Aorta (tissue), 5 donors: ENCODE measurements around the gene PXMP4. TPM values are rescaled to one million over a fixed set of nuclear protein-coding genes. Genes with fewer than 3 reads are reported as not detected.
"Not testable (repeated sequence)": the region's sequence is repeated elsewhere in the genome, so short reads cannot be mapped to it uniquely, and the experiment has no call there.

Experiments
- ATAC-seq: fragments of 200-7000 bp; cut with Tn5 transposase; one replicate; pipeline ENCODE4 v1.9.1; 2022; ENCODE audit warnings: moderate library complexity; ENCODE audit not compliant: low FRiP score
- DNase-seq, 2 donors: peaks; one replicate each; pipeline ENCODE4 v3.0.0-alpha.2; 2020
- H3K27ac ChIP-seq, 2 donors: one replicate each; pipeline ENCODE4 v1.5.1; 2013; ENCODE audit warnings: low read length in 2 of 2, mild to moderate bottlenecking in 2 of 2, moderate library complexity in 2 of 2, control low read depth in 1 of 2, inconsistent platforms in 1 of 2, low read depth in 1 of 2
- H3K27me3 ChIP-seq, 2 donors: one replicate each; pipeline ENCODE4 v1.6.1; 2013; ENCODE audit warnings: control low read depth in 1 of 2, low read length in 1 of 2, mild to moderate bottlenecking in 1 of 2, moderate library complexity in 1 of 2; ENCODE audit not compliant: insufficient read depth in 2 of 2, control insufficient read depth in 1 of 2
- H3K36me3 ChIP-seq, 2 donors: one replicate each; pipeline ENCODE4 v1.6.1; 2013; ENCODE audit warnings: control low read depth in 1 of 2, low read length in 1 of 2, mild to moderate bottlenecking in 1 of 2; ENCODE audit not compliant: insufficient read depth in 2 of 2, control insufficient read depth in 1 of 2
- H3K4me1 ChIP-seq, 2 donors: one replicate each; pipeline ENCODE4 v1.6.1; 2013; ENCODE audit warnings: low read length in 2 of 2, control low read depth in 1 of 2, mild to moderate bottlenecking in 1 of 2, moderate library complexity in 1 of 2; ENCODE audit not compliant: insufficient read depth in 2 of 2, control insufficient read depth in 1 of 2
- H3K4me3 ChIP-seq, 2 donors: one replicate each; pipeline ENCODE4 v1.5.1; 2013; ENCODE audit warnings: low read length in 2 of 2, control low read depth in 1 of 2, mild to moderate bottlenecking in 1 of 2
- H3K9me3 ChIP-seq: one replicate; pipeline ENCODE4 v1.6.1; 2013; ENCODE audit warnings: mild to moderate bottlenecking, low read length; ENCODE audit not compliant: control insufficient read depth
- WGBS, 2 donors: extraction: QIAGEN DNeasy Blood & Tissue Kit; methylation state at CpG; one replicate each; pipeline ENCODE4 v1.1.7; 2013; 5-methylcytosine and 5-hydroxymethylcytosine counted together
- intact Hi-C, 2 donors: fragments of 100-400 bp; cut with DNase I; formaldehyde crosslinking; loops; one replicate each; pipeline versions ENCODE4 v1.14.2 to v1.15.0; 2022
- polyA plus RNA-seq, 2 donors: library from polyadenylated mRNA; stranded (reverse); fragments of 200-250 nt; gene quantifications; one replicate each; pipeline ENCODE4 v1.2.3, GENCODE V29; 2013
- total RNA-seq, 2 donors: library from RNA; stranded (reverse); fragmentation: NEBNext Ultra II Directional; extraction: Animal tissue kit (Norgen Biotek cat#: 25700); gene quantifications; one replicate each; pipeline ENCODE4 v1.2.1, GENCODE V29; 2021
- donor health status: healthy with polysubstance abuse.
- donor health status: Bipolar disorder and iron deficiency.
- donor health status: DM: no; HTN: no; CAD: no.
- donor health status: DM: no; HTN: no; CAD: no.
- donor health status: DM: yes; HTN: yes; CAD: no.

PXMP4 gene
- total and polyA plus RNA-seq, 4 donors, result 1.5 to 7.5 (median 4.7) TPM

DNA sequence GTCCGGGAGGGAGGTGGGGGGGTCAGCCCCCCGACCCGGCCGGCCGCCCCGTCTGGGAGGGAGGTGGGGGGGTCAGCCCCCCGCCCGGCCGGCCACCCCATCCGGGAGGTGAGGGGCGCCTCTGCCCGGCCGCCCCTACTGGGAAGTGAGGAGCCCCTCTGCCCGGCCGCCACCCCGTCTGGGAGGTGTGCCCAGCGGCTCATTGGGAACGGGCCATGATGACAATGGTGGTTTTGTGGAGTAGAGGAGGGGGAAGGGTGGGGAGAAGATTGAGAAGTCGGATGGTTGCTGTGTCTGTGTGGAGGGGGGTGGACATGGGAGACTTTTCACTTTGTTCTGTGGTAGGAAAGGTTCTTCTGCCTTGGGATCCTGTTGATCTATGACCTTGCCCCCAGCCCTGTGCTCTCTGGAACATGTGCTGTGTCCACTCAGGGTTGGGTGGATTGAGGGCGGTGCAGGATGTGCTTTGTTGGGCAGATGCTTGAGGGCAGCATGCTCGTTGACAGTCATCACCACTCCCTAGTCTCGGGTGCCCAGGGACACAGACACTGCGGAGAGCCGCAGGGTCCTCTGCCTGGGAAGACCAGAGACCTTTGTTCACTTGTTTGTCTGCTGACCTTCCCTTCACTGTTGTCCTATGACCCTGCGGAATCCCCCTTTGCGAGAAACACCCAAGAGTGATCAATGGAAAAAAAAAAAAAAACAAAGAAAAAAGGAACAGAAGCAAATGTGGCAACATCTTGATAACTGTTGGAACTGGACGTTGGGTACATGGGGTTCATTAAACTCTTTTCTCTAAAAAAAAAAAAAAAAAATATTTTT is 18.3 kb downstream of the PXMP4 start:
- Histone ChIP-seq H3K4me1 (peaks cover 0 to 2% of the 10 kb centered on the region in 2 donors), H3K27ac (no peak overlapping the region), H3K4me3 (no peak overlapping the region), H3K27me3 (no peaks in the 10 kb centered on the region), H3K36me3 (no peaks in the 10 kb centered on the region), H3K9me3 (no peaks in the 10 kb centered on the region)
- intact Hi-C loops, result no loop called here
- ATAC-seq (no peak), DNase-seq (no peak)
- WGBS, 2 donors, result 86 to 90% methylated on average over 16 to 27 of the region's 27 CpGs

DNA sequence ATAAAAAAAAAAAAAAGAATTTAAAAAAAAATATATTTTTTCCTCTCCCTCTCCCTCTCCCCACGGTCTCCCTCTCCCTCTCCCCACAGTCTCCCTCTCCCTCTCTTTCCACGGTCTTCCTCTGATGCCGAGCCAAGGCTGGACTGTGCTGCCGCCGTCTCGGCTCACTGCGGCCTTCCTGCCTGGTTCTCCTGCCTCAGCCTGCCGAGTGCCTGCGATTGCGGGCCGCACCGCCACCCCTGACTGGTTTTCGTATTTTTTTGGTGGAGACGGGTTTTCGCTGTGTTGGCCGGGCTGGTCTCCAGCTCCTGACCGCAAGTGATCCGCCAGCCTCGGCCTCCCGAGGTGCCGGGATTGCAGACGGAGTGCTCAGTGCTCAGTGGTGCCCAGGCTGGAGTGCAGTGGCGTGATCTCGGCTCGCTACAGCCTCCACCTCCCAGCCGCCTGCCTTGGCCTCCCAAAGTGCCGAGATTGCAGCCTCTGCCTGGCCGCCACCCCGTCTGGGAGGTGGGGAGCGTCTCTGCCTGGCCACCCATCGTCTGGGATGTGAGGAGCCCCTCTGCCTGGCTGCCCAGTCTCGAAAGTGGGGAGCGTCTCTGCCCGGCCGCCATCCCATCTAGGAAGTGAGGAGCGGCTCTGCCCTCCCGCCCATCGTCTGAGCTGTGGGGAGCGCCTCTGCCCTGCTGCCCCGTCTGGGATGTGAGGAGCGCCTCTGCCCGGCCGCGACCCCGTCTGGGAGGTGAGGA is 19.2 kb downstream of the PXMP4 start:
- H3K36me3 ChIP-seq, intact Hi-C loops, H3K27ac ChIP-seq, H3K9me3 ChIP-seq, DNase-seq, H3K27me3 ChIP-seq, ATAC-seq, H3K4me1 ChIP-seq, H3K4me3 ChIP-seq: not testable (repeated sequence)
- WGBS, 2 donors, result 94 to 95% methylated on average over 42 to 45 of the region's 45 CpGs

DNA sequence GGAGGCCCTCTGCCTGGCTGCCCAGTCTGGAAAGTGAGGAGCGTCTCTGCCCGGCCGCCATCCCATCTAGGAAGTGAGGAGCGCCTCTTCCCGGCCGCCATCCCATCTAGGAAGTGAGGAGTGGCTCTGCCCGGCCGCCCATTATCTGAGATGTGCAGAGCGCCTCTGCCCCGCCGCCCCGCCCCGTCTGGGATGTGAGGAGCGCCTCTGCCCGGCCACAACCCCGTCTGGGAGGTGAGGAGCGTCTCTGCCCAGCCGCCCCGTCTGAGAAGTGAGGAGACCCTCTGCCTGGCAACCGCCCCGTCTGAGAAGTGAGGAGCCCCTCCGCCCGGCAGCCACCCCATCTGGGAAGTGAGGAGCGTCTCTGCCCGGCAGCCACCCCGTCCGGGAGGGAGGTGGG is 21.1 kb downstream of the PXMP4 start:
- H3K9me3 ChIP-seq, DNase-seq, H3K4me1 ChIP-seq, H3K27ac ChIP-seq, H3K4me3 ChIP-seq, intact Hi-C loops, ATAC-seq, H3K27me3 ChIP-seq, H3K36me3 ChIP-seq: not testable (repeated sequence)
- 91 to 92% methylated on average over 17 to 21 of the region's 27 CpGs for WGBS, 2 donors

DNA sequence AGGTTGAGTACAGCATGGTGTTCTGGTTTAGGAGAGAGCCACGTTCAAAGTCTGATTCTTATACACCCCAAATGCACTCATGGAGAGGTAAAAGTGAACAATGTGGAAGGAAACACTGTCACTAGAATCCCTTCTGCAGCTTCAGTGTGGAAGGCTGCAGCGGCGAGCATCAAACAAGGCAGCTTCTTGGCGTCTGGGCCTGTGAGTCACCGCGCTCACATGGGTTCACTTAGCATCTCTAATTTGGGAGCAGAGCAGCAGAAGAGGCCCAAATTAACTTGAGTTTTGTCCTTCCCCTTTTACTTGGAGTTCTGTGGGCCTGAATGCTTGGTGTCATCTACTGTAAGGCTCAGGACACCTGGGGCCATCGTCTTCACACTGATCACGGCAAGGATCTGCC is 23.0 kb downstream of the PXMP4 start:
- Histone ChIP-seq H3K9me3 (no peaks in the 10 kb centered on the region), H3K4me3 (no peak overlapping the region), H3K4me1 (peaks cover 0 to 2% of the 10 kb centered on the region in 2 donors), H3K36me3 (no peaks in the 10 kb centered on the region), H3K27me3 (no peaks in the 10 kb centered on the region), H3K27ac (no peak overlapping the region)
- ATAC-seq (peak; percentile 84), DNase-seq (peak; percentile 86 to 87)
- 26 to 35% methylated on average over 8 of the region's 8 CpGs for WGBS, 2 donors
- intact Hi-C loops, result no loop called here

DNA sequence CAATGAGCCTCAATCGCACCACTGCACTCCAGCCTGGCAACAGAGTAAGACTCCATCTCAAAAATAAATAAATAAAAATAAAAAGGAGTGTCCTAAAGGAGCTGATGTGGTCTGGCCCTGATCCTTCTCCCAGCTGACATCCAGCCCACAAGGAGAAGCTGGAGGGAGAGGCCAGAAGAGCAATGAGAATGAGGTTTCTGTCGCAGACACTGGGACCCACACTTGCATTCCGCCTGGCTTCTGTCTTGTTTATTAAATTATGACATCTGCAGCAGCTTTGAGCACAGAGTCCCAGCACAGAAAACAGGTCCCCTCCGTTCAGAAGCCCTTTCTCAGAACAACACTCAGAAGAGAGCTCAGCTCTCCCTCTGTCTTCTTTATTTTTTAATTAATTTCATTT is 23.7 kb downstream of the PXMP4 start:
- no peak for DNase-seq
- no peak overlapping the region for H3K4me3 ChIP-seq
- no peaks in the 10 kb centered on the region for H3K36me3 ChIP-seq
- H3K27ac ChIP-seq, result no peak overlapping the region
- no peaks in the 10 kb centered on the region for H3K9me3 ChIP-seq
- H3K27me3 ChIP-seq, result no peaks in the 10 kb centered on the region
- no peak for ATAC-seq
- peaks cover 0 to 2% of the 10 kb centered on the region in 2 donors for H3K4me1 ChIP-seq
- intact Hi-C loops, result no loop called here
- 91 to 92% methylated on average over 4 of the region's 4 CpGs for WGBS, 2 donors

DNA sequence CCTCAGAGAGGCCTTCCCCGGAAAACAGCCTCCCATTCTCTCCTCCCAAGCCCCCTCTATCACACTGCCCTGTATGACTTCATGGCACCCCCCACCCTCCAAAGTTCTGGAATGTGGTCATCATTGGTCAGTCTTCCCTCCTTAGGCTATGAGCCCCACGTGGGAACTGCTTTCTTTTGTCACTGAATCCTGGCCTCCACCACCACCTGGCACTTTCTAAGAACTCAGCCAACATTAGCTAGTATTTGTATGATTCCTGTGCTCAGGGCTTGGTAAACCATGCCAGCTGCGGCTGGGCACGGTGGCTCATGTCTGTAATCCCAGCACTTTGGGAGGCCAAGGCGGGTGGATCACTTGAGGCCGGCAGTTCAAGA is 25.5 kb downstream of the PXMP4 start:
- WGBS, 2 donors, result 11 to 15% methylated on average over 6 of the region's 6 CpGs
- H3K9me3 ChIP-seq, result no peaks in the 10 kb centered on the region
- no peak overlapping the region for H3K4me3 ChIP-seq
- peak overlapping the region in 1 of 2 donors; percentile 73 for H3K27ac ChIP-seq
- no peaks in the 10 kb centered on the region for H3K36me3 ChIP-seq
- H3K27me3 ChIP-seq, result no peaks in the 10 kb centered on the region
- DNase-seq (no peak), ATAC-seq (no peak)
- intact Hi-C loops, result no loop called here
- H3K4me1 ChIP-seq, result peaks cover 0 to 2% of the 10 kb centered on the region in 2 donors

DNA sequence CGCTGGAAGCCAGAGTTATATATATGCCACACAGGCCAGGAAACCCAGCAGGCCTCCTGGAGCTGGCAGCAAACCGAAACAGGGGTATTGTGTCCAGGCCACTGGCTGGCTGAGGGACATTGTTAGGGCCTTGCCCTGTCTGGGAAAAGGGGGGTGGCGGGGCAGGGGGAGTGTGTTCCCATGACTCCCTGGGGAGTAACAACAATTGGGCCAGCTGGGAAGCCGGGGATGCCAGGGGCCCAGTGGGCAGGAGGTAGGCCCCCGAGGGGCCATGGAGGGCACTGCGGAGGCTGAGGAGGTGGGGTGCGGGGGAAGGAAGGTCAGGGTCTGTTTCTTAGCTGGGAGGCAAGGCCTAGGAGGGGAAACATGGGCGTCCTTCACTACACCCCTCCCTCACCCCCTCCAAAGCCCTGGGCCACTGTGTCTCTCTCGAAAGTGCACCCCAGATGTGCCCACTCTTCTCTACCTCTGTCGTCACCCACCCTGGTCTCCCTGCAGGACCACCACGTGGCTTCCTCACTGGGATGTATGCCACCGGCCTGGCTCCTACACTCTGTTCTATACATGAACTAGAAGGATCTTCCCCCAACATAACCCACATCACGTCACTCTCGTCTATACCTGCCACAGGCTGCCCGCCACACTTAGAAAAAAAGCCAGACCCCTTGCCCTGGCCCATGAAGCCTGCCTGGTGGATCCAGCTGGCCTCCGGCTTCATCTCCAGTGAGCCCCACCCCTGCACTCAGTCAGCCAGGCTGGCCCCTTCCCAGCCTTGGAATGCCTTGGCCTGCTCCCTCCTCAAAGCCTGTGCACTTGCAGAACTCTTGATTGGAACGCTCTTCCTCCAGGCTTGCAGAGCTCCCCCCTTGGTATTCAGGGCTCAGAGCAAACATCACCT is 26.1 kb downstream of the PXMP4 start:
- DNase-seq, result peak in 1 of 2 donors; percentile 76
- ATAC-seq, result peak; percentile 79
- WGBS, 2 donors, result 14 to 22% methylated on average over 17 of the region's 17 CpGs
- Histone ChIP-seq H3K4me1 (peaks cover 0 to 2% of the 10 kb centered on the region in 2 donors), H3K27me3 (no peaks in the 10 kb centered on the region), H3K4me3 (no peak overlapping the region), H3K27ac (peak overlapping the region; percentile 32 to 73), H3K9me3 (no peaks in the 10 kb centered on the region), H3K36me3 (no peaks in the 10 kb centered on the region)
- intact Hi-C loops, result no loop called here

DNA sequence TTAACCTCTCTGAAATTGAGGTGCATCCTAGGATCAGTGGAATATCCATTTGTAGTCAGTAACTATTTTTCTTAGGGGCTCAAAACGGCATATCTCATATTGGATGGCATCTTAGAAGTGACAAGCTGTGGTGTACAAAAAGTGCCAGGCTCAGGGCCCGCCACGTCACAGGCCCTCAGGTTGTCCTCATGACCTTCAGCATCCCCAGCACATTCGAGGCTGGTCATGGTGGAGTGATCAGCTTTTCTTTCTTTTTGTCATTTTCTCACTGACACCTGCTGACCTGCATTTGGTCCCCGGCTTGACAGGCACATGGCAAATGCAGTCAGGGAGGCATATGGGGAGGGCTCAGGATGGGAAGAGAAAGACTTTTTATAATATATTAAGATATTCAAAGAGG is 26.8 kb downstream of the PXMP4 start:
- H3K9me3 ChIP-seq, result no peaks in the 10 kb centered on the region
- DNase-seq, result no peak
- 47 to 49% methylated on average over 5 of the region's 5 CpGs for WGBS, 2 donors
- H3K27me3 ChIP-seq, result no peaks in the 10 kb centered on the region
- H3K27ac ChIP-seq, result no peak overlapping the region
- no peaks in the 10 kb centered on the region for H3K36me3 ChIP-seq
- intact Hi-C loops, result no loop called here
- peaks cover 0 to 2% of the 10 kb centered on the region in 2 donors for H3K4me1 ChIP-seq
- no peak overlapping the region for H3K4me3 ChIP-seq
- ATAC-seq, result no peak
